Ishikawa (cell line): ENCODE results near the gene SCYL1.

Experiments used
- CEBPB ChIP-seq: IDR thresholded peaks from 2 replicates; pipeline ENCODE4 v1.6.1; 2012
- CREB1 ChIP-seq: IDR thresholded peaks from 2 replicates; pipeline ENCODE4 v1.6.1; 2012; ENCODE audit warnings: low read depth
- EGR1 ChIP-seq: IDR thresholded peaks from 2 replicates; pipeline ENCODE4 v1.6.1; 2012
- EP300 ChIP-seq: IDR thresholded peaks from 2 replicates; pipeline ENCODE4 v1.6.1; 2012; ENCODE audit warnings: borderline replicate concordance
- FOXM1 ChIP-seq: IDR thresholded peaks from 2 replicates; pipeline ENCODE4 v1.6.1; 2012; ENCODE audit warnings: low read depth, borderline replicate concordance
- MAX ChIP-seq: IDR thresholded peaks from 2 replicates; pipeline ENCODE4 v1.6.1; 2012
- NFIC ChIP-seq: IDR thresholded peaks from 2 replicates; pipeline ENCODE4 v1.6.1; 2012
- RAD21 ChIP-seq: IDR thresholded peaks from 2 replicates; pipeline ENCODE4 v1.6.1; 2012; ENCODE audit warnings: low read depth
- TAF1 ChIP-seq: IDR thresholded peaks from 2 replicates; pipeline ENCODE4 v1.6.1; 2012; ENCODE audit warnings: low read depth, mild to moderate bottlenecking
- TCF12 ChIP-seq: IDR thresholded peaks from 2 replicates; pipeline ENCODE4 v1.6.1; 2012; ENCODE audit warnings: low read depth
- TEAD4 ChIP-seq: IDR thresholded peaks from 2 replicates; pipeline ENCODE4 v1.6.1; 2012
- USF1 ChIP-seq: IDR thresholded peaks from 2 replicates; pipeline ENCODE4 v1.6.1; 2012
- YY1 ChIP-seq: IDR thresholded peaks from 2 replicates; pipeline ENCODE4 v1.6.1; 2012; ENCODE audit warnings: low read depth
- ZBTB7A ChIP-seq: IDR thresholded peaks from 2 replicates; pipeline ENCODE4 v1.6.1; 2012; ENCODE audit warnings: low read depth
- TF ChIP-seq, protein P1 (sequence below): IDR thresholded peaks from 2 replicates; pipeline ENCODE4 v1.6.1; 2012; ENCODE audit warnings: low read depth, mild to moderate bottlenecking

Gene SCYL1

DNA sequence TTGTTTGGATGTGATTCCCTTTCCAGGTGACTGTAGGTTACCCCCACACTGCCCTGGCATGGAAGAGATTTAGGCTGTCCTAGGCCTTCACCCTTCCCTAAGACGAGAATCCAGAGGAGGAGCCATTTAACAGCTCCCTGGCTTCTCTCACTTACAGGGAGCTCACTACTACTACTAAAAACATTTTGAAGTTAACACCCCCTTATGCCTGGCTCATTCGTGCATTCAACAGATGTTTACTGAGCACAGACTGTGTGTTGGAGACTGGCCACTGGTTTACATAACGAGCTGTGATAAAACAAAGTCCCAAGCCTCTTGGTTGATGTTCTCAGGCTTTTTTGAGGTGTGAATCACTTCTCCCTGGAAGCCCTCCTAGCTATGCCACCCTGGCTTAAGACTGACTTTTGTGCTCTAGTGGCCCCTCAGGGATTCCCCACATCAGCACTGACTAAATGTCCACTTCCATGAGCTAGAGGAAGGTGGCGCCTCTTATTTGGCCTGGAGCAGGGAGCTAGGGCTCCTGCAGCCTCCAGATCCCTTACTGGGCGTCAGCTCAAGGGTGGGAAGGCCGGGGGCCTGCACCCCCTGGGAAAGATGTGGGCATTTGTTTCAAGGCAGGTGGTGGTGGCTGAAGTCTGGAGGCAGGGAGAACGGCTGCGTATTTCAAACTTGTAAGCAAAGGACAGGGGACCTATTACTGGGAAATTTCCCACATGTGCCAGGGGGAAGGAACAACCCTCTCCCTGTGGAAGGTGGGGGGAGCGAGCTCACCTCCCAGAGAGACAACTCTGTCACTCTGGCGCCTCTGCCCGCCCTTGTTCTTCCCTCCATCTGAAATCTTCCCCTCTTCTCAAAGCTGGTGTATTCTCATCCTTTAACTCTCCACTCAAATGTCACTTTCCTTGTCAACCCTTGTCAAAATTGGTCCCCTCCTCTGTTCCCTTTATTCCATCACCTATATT, 45.4 kb upstream of the SCYL1 start:
- TF ChIP-seq MAX, result no peak
- TF ChIP-seq RAD21, result peak; percentile 50
- TF ChIP-seq, protein P1, sequence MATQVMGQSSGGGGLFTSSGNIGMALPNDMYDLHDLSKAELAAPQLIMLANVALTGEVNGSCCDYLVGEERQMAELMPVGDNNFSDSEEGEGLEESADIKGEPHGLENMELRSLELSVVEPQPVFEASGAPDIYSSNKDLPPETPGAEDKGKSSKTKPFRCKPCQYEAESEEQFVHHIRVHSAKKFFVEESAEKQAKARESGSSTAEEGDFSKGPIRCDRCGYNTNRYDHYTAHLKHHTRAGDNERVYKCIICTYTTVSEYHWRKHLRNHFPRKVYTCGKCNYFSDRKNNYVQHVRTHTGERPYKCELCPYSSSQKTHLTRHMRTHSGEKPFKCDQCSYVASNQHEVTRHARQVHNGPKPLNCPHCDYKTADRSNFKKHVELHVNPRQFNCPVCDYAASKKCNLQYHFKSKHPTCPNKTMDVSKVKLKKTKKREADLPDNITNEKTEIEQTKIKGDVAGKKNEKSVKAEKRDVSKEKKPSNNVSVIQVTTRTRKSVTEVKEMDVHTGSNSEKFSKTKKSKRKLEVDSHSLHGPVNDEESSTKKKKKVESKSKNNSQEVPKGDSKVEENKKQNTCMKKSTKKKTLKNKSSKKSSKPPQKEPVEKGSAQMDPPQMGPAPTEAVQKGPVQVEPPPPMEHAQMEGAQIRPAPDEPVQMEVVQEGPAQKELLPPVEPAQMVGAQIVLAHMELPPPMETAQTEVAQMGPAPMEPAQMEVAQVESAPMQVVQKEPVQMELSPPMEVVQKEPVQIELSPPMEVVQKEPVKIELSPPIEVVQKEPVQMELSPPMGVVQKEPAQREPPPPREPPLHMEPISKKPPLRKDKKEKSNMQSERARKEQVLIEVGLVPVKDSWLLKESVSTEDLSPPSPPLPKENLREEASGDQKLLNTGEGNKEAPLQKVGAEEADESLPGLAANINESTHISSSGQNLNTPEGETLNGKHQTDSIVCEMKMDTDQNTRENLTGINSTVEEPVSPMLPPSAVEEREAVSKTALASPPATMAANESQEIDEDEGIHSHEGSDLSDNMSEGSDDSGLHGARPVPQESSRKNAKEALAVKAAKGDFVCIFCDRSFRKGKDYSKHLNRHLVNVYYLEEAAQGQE, result no peak

DNA sequence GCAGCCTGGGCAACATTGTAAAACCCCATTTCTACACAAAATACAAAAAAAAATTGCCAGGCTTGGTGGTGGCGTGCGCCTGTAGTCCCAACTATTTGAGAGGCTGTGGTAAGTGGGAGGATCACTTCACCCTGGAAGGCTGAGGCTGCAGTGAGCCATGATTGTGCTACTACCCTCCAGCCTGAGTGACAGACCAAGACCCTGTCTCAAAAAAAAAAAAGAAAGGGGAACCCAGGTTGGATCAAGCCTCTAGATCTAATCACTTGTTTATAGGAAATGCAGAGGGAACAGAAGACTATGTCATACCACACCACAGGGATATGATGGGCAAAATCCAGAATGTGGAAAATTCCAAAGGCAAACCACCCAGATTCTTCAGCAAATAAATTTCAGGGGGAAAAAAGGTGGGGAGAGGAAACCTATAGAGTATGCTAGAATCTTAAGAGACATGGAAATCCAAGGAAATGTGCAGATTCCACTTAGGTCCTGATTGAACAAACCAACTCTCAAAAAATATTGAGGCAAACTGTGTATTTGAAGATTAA, 42.5 kb upstream of the SCYL1 start:
- TF ChIP-seq NFIC, result no peak
- no peak for TF ChIP-seq YY1
- TF ChIP-seq, protein P1, result no peak
- no peak for TF ChIP-seq TCF12
- no peak for TF ChIP-seq USF1
- TF ChIP-seq EGR1, result no peak
- TF ChIP-seq MAX, result no peak

DNA sequence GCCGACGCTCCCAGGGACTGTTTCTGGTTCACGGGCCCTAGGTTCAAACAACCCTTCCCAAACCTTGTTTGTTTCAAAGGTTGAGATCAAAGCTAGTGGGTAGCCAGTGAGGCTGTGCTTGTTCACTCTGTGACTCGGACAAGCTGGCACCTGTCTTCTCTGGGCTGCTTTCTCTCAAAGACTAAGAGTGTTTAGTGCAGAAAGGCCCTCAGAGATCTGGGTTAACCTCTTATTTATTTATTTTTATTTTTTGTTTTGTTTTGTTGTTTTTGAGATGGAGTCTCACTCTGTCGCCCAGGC, 39.0 kb upstream of the SCYL1 start:
- no peak for TF ChIP-seq USF1
- TF ChIP-seq TAF1, result no peak
- no peak for TF ChIP-seq FOXM1
- TF ChIP-seq CEBPB, result no peak

- no peak for TF ChIP-seq TCF12
- TF ChIP-seq CREB1, result no peak
- no peak for TF ChIP-seq EGR1
- TF ChIP-seq TEAD4, result no peak
- TF ChIP-seq TAF1, result no peak
- TF ChIP-seq CEBPB, result no peak
- no peak for TF ChIP-seq FOXM1
- no peak for TF ChIP-seq MAX
- TF ChIP-seq EP300, result no peak
- TF ChIP-seq RAD21, result no peak
- no peak for TF ChIP-seq USF1
- TF ChIP-seq ZBTB7A, result no peak
- TF ChIP-seq, protein P1, result no peak
- TF ChIP-seq NFIC, result no peak
- TF ChIP-seq YY1, result no peak; the same call in 1 of the 2 replicates
Observed at GRCh38 chr11:65486570-65487466, 38.1 kb upstream of the SCYL1 start.
